ENCODE results near the gene HSPA12A. TPM values are rescaled to one million over a fixed set of nuclear protein-coding genes. Genes with fewer than 3 reads are reported as not detected.

The HSPA12A gene
- total RNA-seq, 1 experiment from 2014 or later = 2.4 TPM

GRCh38 chr10:116648903-116649302 is 93.5 kb downstream of the HSPA12A start:
- peaks cover 27% of the 10 kb centered on the region for H3K27me3 Mint-ChIP-seq (ENCODE audit: unreplicated experiment)
- H3K4me1 Mint-ChIP-seq (ENCODE audit: low read depth, unreplicated experiment) = no peaks in the 10 kb centered on the region
- no peak for DNase-seq
- H3K36me3 Mint-ChIP-seq (ENCODE audit: insufficient read depth, unreplicated experiment) = no peaks in the 10 kb centered on the region
- intact Hi-C loops (cut with micrococcal nuclease; ENCODE audit: unreplicated experiment) = no loop called here
- H3K9me3 Mint-ChIP-seq (ENCODE audit: low read depth, unreplicated experiment) = peaks cover 7% of the 10 kb centered on the region
- no peak overlapping the region for H3K27ac Mint-ChIP-seq (ENCODE audit: unreplicated experiment)
- TF ChIP-seq, protein P1, sequence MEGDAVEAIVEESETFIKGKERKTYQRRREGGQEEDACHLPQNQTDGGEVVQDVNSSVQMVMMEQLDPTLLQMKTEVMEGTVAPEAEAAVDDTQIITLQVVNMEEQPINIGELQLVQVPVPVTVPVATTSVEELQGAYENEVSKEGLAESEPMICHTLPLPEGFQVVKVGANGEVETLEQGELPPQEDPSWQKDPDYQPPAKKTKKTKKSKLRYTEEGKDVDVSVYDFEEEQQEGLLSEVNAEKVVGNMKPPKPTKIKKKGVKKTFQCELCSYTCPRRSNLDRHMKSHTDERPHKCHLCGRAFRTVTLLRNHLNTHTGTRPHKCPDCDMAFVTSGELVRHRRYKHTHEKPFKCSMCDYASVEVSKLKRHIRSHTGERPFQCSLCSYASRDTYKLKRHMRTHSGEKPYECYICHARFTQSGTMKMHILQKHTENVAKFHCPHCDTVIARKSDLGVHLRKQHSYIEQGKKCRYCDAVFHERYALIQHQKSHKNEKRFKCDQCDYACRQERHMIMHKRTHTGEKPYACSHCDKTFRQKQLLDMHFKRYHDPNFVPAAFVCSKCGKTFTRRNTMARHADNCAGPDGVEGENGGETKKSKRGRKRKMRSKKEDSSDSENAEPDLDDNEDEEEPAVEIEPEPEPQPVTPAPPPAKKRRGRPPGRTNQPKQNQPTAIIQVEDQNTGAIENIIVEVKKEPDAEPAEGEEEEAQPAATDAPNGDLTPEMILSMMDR (IDR thresholded peaks at IDR 0.05; ENCODE audit: unreplicated experiment) = no peak
- BruUV-seq (replicated peaks) = no TSS peak
- CTCF ChIA-PET = no interaction called here
- no peak overlapping the region for H3K4me3 Mint-ChIP-seq (ENCODE audit: low read depth, unreplicated experiment)

DNA sequence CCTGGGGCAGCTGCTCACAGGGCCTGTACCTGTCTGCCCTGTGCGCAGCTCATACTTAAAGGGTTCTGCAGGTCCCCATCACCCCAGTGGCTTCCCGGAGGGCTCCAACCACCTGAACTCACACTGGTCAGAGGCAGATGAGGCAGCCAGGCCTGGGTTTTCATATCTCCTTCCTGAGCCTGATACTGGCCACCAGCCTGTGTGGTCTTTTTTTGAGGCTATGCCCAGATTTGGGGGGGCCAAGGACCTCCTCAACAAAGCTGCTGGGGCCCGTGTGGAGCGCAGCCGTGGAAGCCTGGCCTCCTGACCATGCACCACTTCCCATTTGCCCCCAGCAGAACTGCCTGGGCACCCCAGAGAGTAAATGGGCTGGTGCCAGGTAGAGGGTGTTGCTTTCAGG is 95.9 kb downstream of the HSPA12A start:
- no TSS peak for BruUV-seq (replicated peaks)
- H3K36me3 Mint-ChIP-seq (ENCODE audit: insufficient read depth, unreplicated experiment) = no peaks in the 10 kb centered on the region
- DNase-seq = no peak
- H3K27me3 Mint-ChIP-seq (ENCODE audit: unreplicated experiment) = peaks cover 20% of the 10 kb centered on the region
- no peak overlapping the region for H3K27ac Mint-ChIP-seq (ENCODE audit: unreplicated experiment)
- CTCF ChIA-PET = no interaction called here
- H3K9me3 Mint-ChIP-seq (ENCODE audit: low read depth, unreplicated experiment) = peaks cover 3% of the 10 kb centered on the region
- TF ChIP-seq, protein P1 (IDR thresholded peaks at IDR 0.05; ENCODE audit: unreplicated experiment) = no peak
- intact Hi-C loops (cut with micrococcal nuclease; ENCODE audit: unreplicated experiment) = no loop called here
- H3K4me3 Mint-ChIP-seq (ENCODE audit: low read depth, unreplicated experiment) = no peak overlapping the region
- no peaks in the 10 kb centered on the region for H3K4me1 Mint-ChIP-seq (ENCODE audit: low read depth, unreplicated experiment)

GRCh38 chr10:116637830-116638229 is 104.5 kb downstream of the HSPA12A start:
- BruUV-seq (replicated peaks) = no TSS peak
- intact Hi-C loops (cut with micrococcal nuclease; ENCODE audit: unreplicated experiment) = no loop called here
- H3K36me3 Mint-ChIP-seq (ENCODE audit: insufficient read depth, unreplicated experiment) = no peaks in the 10 kb centered on the region
- no peak overlapping the region for H3K27ac Mint-ChIP-seq (ENCODE audit: unreplicated experiment)
- H3K4me1 Mint-ChIP-seq (ENCODE audit: low read depth, unreplicated experiment) = no peaks in the 10 kb centered on the region
- CTCF ChIA-PET = no interaction called here
- H3K27me3 Mint-ChIP-seq (ENCODE audit: unreplicated experiment) = peaks cover 42% of the 10 kb centered on the region
- TF ChIP-seq, protein P1 (IDR thresholded peaks at IDR 0.05; ENCODE audit: unreplicated experiment) = no peak
- no peak for DNase-seq
- no peak overlapping the region for H3K4me3 Mint-ChIP-seq (ENCODE audit: low read depth, unreplicated experiment)
- H3K9me3 Mint-ChIP-seq (ENCODE audit: low read depth, unreplicated experiment) = peaks cover 2% of the 10 kb centered on the region

- intact Hi-C loops (cut with micrococcal nuclease; ENCODE audit: unreplicated experiment) = no loop called here
- CTCF ChIA-PET = no interaction called here
- DNase-seq = no peak
- no TSS peak for BruUV-seq (replicated peaks)
- Mint-ChIP-seq H3K27me3 (ENCODE audit: unreplicated experiment) (peaks cover 33% of the 10 kb centered on the region), H3K4me3 (ENCODE audit: low read depth, unreplicated experiment) (no peak overlapping the region), H3K9me3 (ENCODE audit: low read depth, unreplicated experiment) (peaks cover 2% of the 10 kb centered on the region), H3K27ac (ENCODE audit: unreplicated experiment) (no peak overlapping the region), H3K4me1 (ENCODE audit: low read depth, unreplicated experiment) (no peaks in the 10 kb centered on the region), H3K36me3 (ENCODE audit: insufficient read depth, unreplicated experiment) (no peaks in the 10 kb centered on the region)
- TF ChIP-seq, protein P1 (IDR thresholded peaks at IDR 0.05; ENCODE audit: unreplicated experiment) = no peak
Measured at GRCh38 chr10:116636976-116637375, 105.4 kb downstream of the HSPA12A start.
